ENCODE data around the gene AP1G1.
A peak's percentile ranks its signal among the peaks of the same experiment; 100 is the strongest.

AP1G1 gene

DNA sequence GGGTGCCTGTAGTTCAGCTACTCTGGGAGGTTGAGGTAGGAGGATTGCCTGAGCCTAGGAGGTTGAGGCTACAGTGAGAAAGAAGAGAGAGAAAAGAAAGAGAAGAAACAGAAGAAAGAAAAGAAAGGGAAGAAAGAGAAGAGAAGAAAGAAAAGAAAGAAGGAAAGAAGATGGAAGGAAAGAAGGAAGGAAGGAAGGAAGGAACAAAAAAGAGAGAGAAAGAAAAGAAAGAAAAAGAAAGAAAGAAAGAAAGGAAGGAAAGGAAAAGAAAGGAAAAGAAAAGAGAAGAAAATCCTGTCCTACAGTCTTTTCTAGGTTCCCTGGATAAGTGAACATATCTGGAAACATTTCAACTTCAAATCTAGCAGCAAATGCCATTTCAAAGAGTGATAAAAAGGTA is 54.5 kb downstream of the AP1G1 start:
- TF ChIP-seq CTCF (IDR thresholded peaks at IDR 0.05; ENCODE audit: control extremely low read depth, extremely low read depth, low read depth, missing control alignments), result no peak
- no peak for DNase-seq (ENCODE audit: extremely low spot score)
- POLR2A ChIA-PET, result no interaction called here
- CTCF ChIA-PET, result interaction anchor here (0.8 to 1.3 kb wide), 2 partner anchors 8 to 20 kb away, joined by 3 read pairs; no protein-coding TSS in a partner anchor

DNA sequence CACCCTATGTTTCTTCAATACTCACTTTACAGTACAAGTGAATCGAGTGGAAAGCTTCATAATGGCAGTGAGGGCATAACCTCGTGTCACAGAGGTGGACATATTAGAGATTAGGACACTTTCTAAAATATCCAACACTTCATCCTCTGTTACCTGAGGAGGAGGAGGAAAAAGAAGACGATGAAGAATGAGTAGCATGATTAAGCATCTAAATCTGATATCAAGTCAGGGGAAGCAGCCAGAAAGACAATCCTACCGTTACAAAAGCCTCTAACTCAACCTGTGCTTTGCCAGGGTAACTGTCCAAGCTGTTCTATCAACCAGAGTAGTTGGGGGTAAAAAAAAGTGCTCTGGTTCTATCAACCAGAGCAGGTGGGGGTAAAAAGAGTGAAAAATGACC is 60.4 kb downstream of the AP1G1 start:
- CTCF ChIA-PET, result interaction anchor here (1.7 kb wide), 1 partner anchor 41 kb away, joined by 3 read pairs; no protein-coding TSS in a partner anchor
- no peak for TF ChIP-seq CTCF (IDR thresholded peaks at IDR 0.05; ENCODE audit: control extremely low read depth, extremely low read depth, low read depth, missing control alignments)
- no peak for DNase-seq (ENCODE audit: extremely low spot score)
- POLR2A ChIA-PET, result no interaction called here

DNA sequence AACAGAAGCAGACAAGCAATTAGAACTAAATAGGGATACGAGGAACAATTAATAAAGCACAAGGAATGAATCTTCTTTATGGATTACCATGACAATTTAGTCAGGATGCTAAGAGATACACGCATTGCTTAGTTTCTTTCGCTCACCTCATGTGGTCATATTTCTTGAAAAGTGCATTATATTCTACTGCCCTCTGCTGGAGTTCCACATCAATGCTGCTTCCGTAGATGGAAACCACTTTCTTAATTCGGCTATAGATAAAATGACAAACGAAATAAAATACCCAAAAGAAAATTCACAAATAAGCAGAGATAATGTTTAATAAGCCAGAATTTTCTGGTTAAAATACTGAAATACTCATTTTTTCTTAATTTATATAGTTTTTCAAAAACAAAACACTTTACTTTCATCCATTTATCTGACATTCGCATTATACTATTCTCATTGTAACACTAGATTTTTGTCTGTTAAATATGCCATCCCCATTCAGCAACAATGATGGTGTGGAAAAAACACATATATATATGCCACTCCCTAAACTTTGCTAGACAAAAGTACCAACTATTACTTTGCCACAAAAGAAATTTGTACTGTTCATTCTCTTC is 62.1 kb downstream of the AP1G1 start:
- ChIA-PET CTCF (no interaction called here), POLR2A (no interaction called here)
- TF ChIP-seq CTCF (IDR thresholded peaks at IDR 0.05; ENCODE audit: control extremely low read depth, extremely low read depth, low read depth, missing control alignments), result peak; percentile 66
- DNase-seq (ENCODE audit: extremely low spot score), result peak; percentile 59

DNA sequence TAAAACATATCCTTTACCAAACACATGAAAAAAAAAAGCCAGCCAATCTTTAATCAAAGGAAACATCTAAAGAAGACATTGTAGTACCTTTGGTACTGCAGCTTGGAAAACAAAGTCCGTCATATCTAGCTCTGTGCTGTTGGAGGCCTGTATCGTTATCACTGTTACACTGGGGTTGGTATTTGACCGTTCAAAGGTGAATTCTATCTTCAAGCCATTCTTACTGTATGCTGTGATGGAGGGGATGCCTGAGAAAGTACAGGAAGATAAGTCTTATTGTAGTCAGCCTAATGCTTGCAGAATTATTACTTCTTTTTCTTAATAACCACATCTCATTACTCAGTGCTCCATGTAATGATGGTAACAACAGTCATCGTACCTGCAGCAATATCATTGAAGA is 69.8 kb downstream of the AP1G1 start:
- CTCF ChIA-PET, result no interaction called here

DNA sequence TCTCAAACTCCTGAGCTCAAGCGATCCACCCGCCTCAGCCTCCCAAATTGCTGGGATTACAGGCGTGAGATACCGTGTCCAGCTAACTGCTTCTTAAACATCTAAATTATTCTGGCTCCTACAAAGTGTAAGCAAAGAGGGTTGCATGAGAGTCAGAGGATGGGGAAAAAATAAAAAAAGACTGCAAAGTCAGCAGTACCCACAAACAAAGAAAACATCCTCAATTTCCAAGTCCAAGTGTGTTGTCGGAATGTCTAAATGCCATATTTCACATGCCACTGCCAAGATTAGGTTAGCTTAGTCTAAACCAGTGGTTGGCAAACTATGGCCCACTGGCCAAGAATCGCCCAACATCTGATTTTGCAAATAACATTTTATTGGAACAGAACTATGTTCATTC is 71.1 kb downstream of the AP1G1 start:
- CTCF ChIA-PET, result interaction anchor here (1.3 to 2.4 kb wide), 2 partner anchors 10 to 146 kb away, joined by 3 to 8 read pairs; no protein-coding TSS in a partner anchor
- POLR2A ChIA-PET, result no interaction called here
- TF ChIP-seq CTCF (IDR thresholded peaks at IDR 0.05; ENCODE audit: control extremely low read depth, extremely low read depth, low read depth, missing control alignments), result no peak
- no peak for DNase-seq (ENCODE audit: extremely low spot score)

More for the DNA sequence above, 69.8 kb downstream of the AP1G1 start:
- TF ChIP-seq CTCF (IDR thresholded peaks at IDR 0.05; ENCODE audit: control extremely low read depth, extremely low read depth, low read depth, missing control alignments), result no peak
- POLR2A ChIA-PET, result no interaction called here
- no peak for DNase-seq (ENCODE audit: extremely low spot score)

- CTCF ChIA-PET, result interaction anchor here (1.0 to 1.5 kb wide), 4 partner anchors 10 to 47 kb away, joined by 3 read pairs; no protein-coding TSS in a partner anchor
These were observed 74.1 kb downstream of the AP1G1 start for GRCh38 chr16:71734511-71734910.

More at GRCh38 chr16:71734511-71734910, 74.1 kb downstream of the AP1G1 start:
- TF ChIP-seq CTCF (IDR thresholded peaks at IDR 0.05; ENCODE audit: control extremely low read depth, extremely low read depth, low read depth, missing control alignments), result no peak
- POLR2A ChIA-PET, result interaction anchor here (0.9 kb wide), 1 partner anchor 11 kb away, joined by 3 read pairs; no protein-coding TSS in a partner anchor
- no peak for DNase-seq (ENCODE audit: extremely low spot score)

Measured in GM10248 (cell line).